HG03097 (cell line): ENCODE measurements around the gene WASF2.
"Not testable (repeated sequence)": the region's sequence is repeated elsewhere in the genome, so short reads cannot be mapped to it uniquely, and the experiment has no call there.

Experiments
- ATAC-seq: cut with Tn5 transposase; IDR thresholded peaks from one replicate; pipeline ENCODE4 v1.9.1; 2021; ENCODE audit not compliant: unreplicated experiment, low FRiP score

Gene WASF2

GRCh38 chr1:27455139-27455811 is 34.7 kb downstream of the WASF2 start:
- ATAC-seq = no peak

- ATAC-seq = no peak
Measured at GRCh38 chr1:27454610-27455009, 35.4 kb downstream of the WASF2 start.

- no peak for ATAC-seq
Measured at GRCh38 chr1:27451343-27451742, 38.6 kb downstream of the WASF2 start.

- ATAC-seq = no peak
Measured at GRCh38 chr1:27448982-27449381, 41.0 kb downstream of the WASF2 start.

- ATAC-seq = no peak
Measured at GRCh38 chr1:27447883-27448282, 42.1 kb downstream of the WASF2 start.

GRCh38 chr1:27447399-27447798 is 42.6 kb downstream of the WASF2 start:
- no peak for ATAC-seq

- no peak for ATAC-seq
Measured at GRCh38 chr1:27446496-27447020, 43.4 kb downstream of the WASF2 start.

GRCh38 chr1:27445177-27445936 is 44.6 kb downstream of the WASF2 start:
- ATAC-seq = no peak

- ATAC-seq = no peak
Measured at GRCh38 chr1:27444632-27445031, 45.3 kb downstream of the WASF2 start.

GRCh38 chr1:27439150-27439549 is 50.8 kb downstream of the WASF2 start:
- ATAC-seq = no peak

- ATAC-seq = no peak
Measured at GRCh38 chr1:27438621-27439061, 51.3 kb downstream of the WASF2 start.

- no peak for ATAC-seq
Measured at GRCh38 chr1:27436204-27437159, 53.5 kb downstream of the WASF2 start.

GRCh38 chr1:27435566-27436203 is 54.3 kb downstream of the WASF2 start:
- no peak for ATAC-seq

- ATAC-seq = no peak
Measured at GRCh38 chr1:27433706-27434105, 56.3 kb downstream of the WASF2 start.

GRCh38 chr1:27432725-27433124 is 57.2 kb downstream of the WASF2 start:
- not testable (repeated sequence) for ATAC-seq

GRCh38 chr1:27431601-27431940 is 58.4 kb downstream of the WASF2 start:
- ATAC-seq = no peak

GRCh38 chr1:27430903-27431600 is 58.9 kb downstream of the WASF2 start:
- ATAC-seq = no peak

- ATAC-seq = no peak
Measured at GRCh38 chr1:27429029-27429425, 60.9 kb downstream of the WASF2 start.

- no peak for ATAC-seq
Measured at GRCh38 chr1:27428316-27429028, 61.5 kb downstream of the WASF2 start.
